GM23248 (cell line): ENCODE results near the gene TWSG1.

Source experiments
- EZH2 ChIP-seq: fragments of 200-600 bp; sonication (generic); IDR thresholded peaks from 2 replicates; pipeline ENCODE4 v1.6.1; 2018; ENCODE audit warnings: antibody characterized with exemption, mild to moderate bottlenecking; ENCODE audit not compliant: insufficient read depth, poor library complexity, severe bottlenecking
- EZH2phosphoT487 ChIP-seq: fragments of 200-600 bp; sonication (generic); IDR thresholded peaks from 2 replicates; pipeline ENCODE4 v1.6.1; 2018; ENCODE audit warnings: antibody characterized with exemption, moderate library complexity, mild to moderate bottlenecking, low read depth; ENCODE audit not compliant: insufficient read depth

- TF ChIP-seq EZH2 (no peak), EZH2phosphoT487 (no peak)
These were observed 14.2 kb downstream of the TWSG1 start for GRCh38 chr18:9348766-9349165.
